Measurements from ENCODE around the gene FECH. TPM values are rescaled to one million over a fixed set of nuclear protein-coding genes. Genes with fewer than 3 reads are reported as not detected.

Gene FECH
- total RNA-seq, 4 donors from 2014 or later: 60.8 to 78.4 (median 70.2) TPM

- in situ Hi-C loops (cut with MboI; ENCODE audit: low sequenced_read_pairs in 4 of 4) (loop anchor here (25.0 kb wide), 1 partner anchor 813 kb away; no protein-coding TSS in a partner anchor), intact Hi-C loops (cut with DNase I; ENCODE audit: low total_unique reads) (loop anchor here (10.0 kb wide), 1 partner anchor 686 kb away; no protein-coding TSS in a partner anchor)
- Histone ChIP-seq H3K9me3 (no peaks in the 10 kb centered on the region), H3K4me1 (no peaks in the 10 kb centered on the region), H3K36me3 (peaks cover 10 to 44% of the 10 kb centered on the region in 2 donors), H3K27me3 (no peaks in the 10 kb centered on the region), H3K27ac (no peak overlapping the region), H3K4me3 (no peak overlapping the region)
- DNase-seq: no peak
- TF ChIP-seq CTCF (IDR thresholded peaks at IDR 0.05 in 4 of 5, conservative IDR thresholded peaks at IDR 0.05 in 1 of 5) (no peak), POLR2A (IDR thresholded peaks at IDR 0.05) (no peak)
- ATAC-seq: no peak
These were observed 36.0 kb downstream of the FECH start for GRCh38 chr18:57550510-57550909.

- intact Hi-C loops (cut with DNase I; ENCODE audit: low total_unique reads): no loop called here
- Histone ChIP-seq H3K27me3 (no peaks in the 10 kb centered on the region), H3K36me3 (peaks cover 6 to 19% of the 10 kb centered on the region in 2 donors), H3K9me3 (no peaks in the 10 kb centered on the region), H3K4me1 (peaks cover 5 to 8% of the 10 kb centered on the region in 2 donors), H3K4me3 (no peak overlapping the region), H3K27ac (no peak overlapping the region)
- TF ChIP-seq POLR2A (IDR thresholded peaks at IDR 0.05) (no peak), CTCF (IDR thresholded peaks at IDR 0.05 in 4 of 5, conservative IDR thresholded peaks at IDR 0.05 in 1 of 5) (no peak)
- ATAC-seq (no peak), DNase-seq (no peak)
- in situ Hi-C loops (cut with MboI; ENCODE audit: low sequenced_read_pairs in 4 of 4): no loop called here
These were observed 39.2 kb downstream of the FECH start for GRCh38 chr18:57547260-57547659.

- H3K4me3 ChIP-seq: no peak overlapping the region
- H3K9me3 ChIP-seq: no peaks in the 10 kb centered on the region
- H3K27me3 ChIP-seq: no peaks in the 10 kb centered on the region
- DNase-seq (no peak), ATAC-seq (no peak)
- TF ChIP-seq CTCF (IDR thresholded peaks at IDR 0.05 in 4 of 5, conservative IDR thresholded peaks at IDR 0.05 in 1 of 5): no peak
- TF ChIP-seq POLR2A (IDR thresholded peaks at IDR 0.05): no peak
- H3K4me1 ChIP-seq: peaks cover 6 to 8% of the 10 kb centered on the region in 2 donors
- H3K27ac ChIP-seq: no peak overlapping the region
- intact Hi-C loops (cut with DNase I; ENCODE audit: low total_unique reads): no loop called here
- H3K36me3 ChIP-seq: peaks cover 4 to 5% of the 10 kb centered on the region in 2 donors
- in situ Hi-C loops (cut with MboI; ENCODE audit: low sequenced_read_pairs in 4 of 4): no loop called here
These were observed 41.4 kb downstream of the FECH start for GRCh38 chr18:57544936-57545660.

GRCh38 chr18:57543560-57543959 is 42.9 kb downstream of the FECH start:
- H3K27me3 ChIP-seq: no peaks in the 10 kb centered on the region
- ATAC-seq: no peak
- no peak overlapping the region for H3K27ac ChIP-seq
- no peaks in the 10 kb centered on the region for H3K9me3 ChIP-seq
- no peak for TF ChIP-seq POLR2A (IDR thresholded peaks at IDR 0.05)
- TF ChIP-seq CTCF (IDR thresholded peaks at IDR 0.05 in 4 of 5, conservative IDR thresholded peaks at IDR 0.05 in 1 of 5): no peak
- in situ Hi-C loops (cut with MboI; ENCODE audit: low sequenced_read_pairs in 4 of 4) (no loop called here), intact Hi-C loops (cut with DNase I; ENCODE audit: low total_unique reads) (no loop called here)
- H3K4me1 ChIP-seq: peaks cover 6 to 8% of the 10 kb centered on the region in 2 donors
- no peak for DNase-seq
- H3K4me3 ChIP-seq: no peak overlapping the region
- no peaks in the 10 kb centered on the region for H3K36me3 ChIP-seq

Data from gastrocnemius medialis (tissue), 4 donors.